Peyer's patch (tissue), 4 donors: Measurements from ENCODE around the gene DISC1. TPM values are rescaled to one million over a fixed set of nuclear protein-coding genes. Genes with fewer than 3 reads are reported as not detected.

Experiments used
- DNase-seq, 3 donors: peaks; one replicate each; pipeline ENCODE4 v3.0.0-alpha.2; 2017 to 2019
- H3K27ac ChIP-seq, 4 donors: fragments of 200-600 bp; sonication (generic); one replicate each; pipeline ENCODE4 v1.5.1; 2016 to 2019
- H3K27me3 ChIP-seq, 2 donors: fragments of 200-600 bp; sonication (generic); one replicate each; pipeline ENCODE4 v1.5.1; 2019
- H3K36me3 ChIP-seq, 3 donors: fragments of 200-600 bp; sonication (generic); one replicate each; pipeline ENCODE4 v1.5.1; 2016 to 2019
- H3K4me1 ChIP-seq, 4 donors: fragments of 200-600 bp; sonication (generic); one replicate each; pipeline ENCODE4 v1.5.1; 2016 to 2019
- H3K4me3 ChIP-seq, 4 donors: fragments of 200-600 bp; sonication (generic); 1 replicate in 3 of 4; 2 replicates in 1 of 4; pipeline ENCODE4 v1.5.1; 2016 to 2019; ENCODE audit warnings: mild to moderate bottlenecking in 1 of 4
- H3K9me3 ChIP-seq, 4 donors: fragments of 200-600 bp; sonication (generic); one replicate each; pipeline ENCODE4 v1.5.1; 2016 to 2019; ENCODE audit warnings: mild to moderate bottlenecking in 1 of 4
- CTCF ChIP-seq, 6 experiments: fragments of 450-650 bp in 4 of 6; fragments of 200-600 bp in 2 of 6; sonication (generic) in 1 of 6; IDR thresholded peaks; one replicate each; pipeline ENCODE4 v1.5.1; 2017 to 2019; ENCODE audit warnings: antibody characterized with exemption in 6 of 6, mild to moderate bottlenecking in 3 of 6, moderate library complexity in 1 of 6
- POLR2A ChIP-seq, 2 donors: fragments of 450-650 bp; IDR thresholded peaks; one replicate each; pipeline ENCODE4 v1.5.1; 2017; ENCODE audit warnings: antibody characterized with exemption in 2 of 2, mild to moderate bottlenecking in 2 of 2, moderate library complexity in 2 of 2
- total RNA-seq, 4 donors: library from RNA; depleted of rRNA; stranded (reverse); fragments of >200 nt; gene quantifications; one replicate each; pipeline ENCODE4 v1.1.0, GENCODE V29; 2016

DISC1 gene
- total RNA-seq, 4 donors from 2014 or later: 2.3 to 39.6 (median 5.6) TPM

GRCh38 chr1:231670755-231671154 lies 44.2 kb downstream of the DISC1 start:
- Histone ChIP-seq H3K36me3 (no peaks in the 10 kb centered on the region), H3K9me3 (no peaks in the 10 kb centered on the region), H3K27me3 (no peaks in the 10 kb centered on the region), H3K27ac (no peak overlapping the region), H3K4me1 (no peaks in the 10 kb centered on the region), H3K4me3 (no peak overlapping the region)
- no peak for DNase-seq
- TF ChIP-seq CTCF (IDR thresholded peaks at IDR 0.05) (no peak), POLR2A (IDR thresholded peaks at IDR 0.05) (no peak)

- no peaks in the 10 kb centered on the region for H3K36me3 ChIP-seq
- no peak overlapping the region for H3K27ac ChIP-seq
- no peak for TF ChIP-seq CTCF (IDR thresholded peaks at IDR 0.05)
- TF ChIP-seq POLR2A (IDR thresholded peaks at IDR 0.05): no peak
- H3K9me3 ChIP-seq: no peaks in the 10 kb centered on the region
- DNase-seq: no peak
- H3K27me3 ChIP-seq: no peaks in the 10 kb centered on the region
- H3K4me3 ChIP-seq: no peak overlapping the region
- no peaks in the 10 kb centered on the region for H3K4me1 ChIP-seq
Observed at GRCh38 chr1:231674575-231674974, 48.0 kb downstream of the DISC1 start.

GRCh38 chr1:231676487-231676886 lies 49.9 kb downstream of the DISC1 start:
- no peaks in the 10 kb centered on the region for H3K4me1 ChIP-seq
- H3K36me3 ChIP-seq: no peaks in the 10 kb centered on the region
- no peak for TF ChIP-seq POLR2A (IDR thresholded peaks at IDR 0.05)
- no peak for TF ChIP-seq CTCF (IDR thresholded peaks at IDR 0.05)
- no peak overlapping the region for H3K27ac ChIP-seq
- DNase-seq: no peak
- H3K4me3 ChIP-seq: no peak overlapping the region
- no peaks in the 10 kb centered on the region for H3K9me3 ChIP-seq
- no peaks in the 10 kb centered on the region for H3K27me3 ChIP-seq

- Histone ChIP-seq H3K27ac (no peak overlapping the region), H3K4me1 (no peaks in the 10 kb centered on the region), H3K27me3 (no peaks in the 10 kb centered on the region), H3K36me3 (no peaks in the 10 kb centered on the region), H3K4me3 (no peak overlapping the region), H3K9me3 (no peaks in the 10 kb centered on the region)
- TF ChIP-seq CTCF (IDR thresholded peaks at IDR 0.05): no peak
- no peak for TF ChIP-seq POLR2A (IDR thresholded peaks at IDR 0.05)
- no peak for DNase-seq
Observed at GRCh38 chr1:231677442-231677841, 50.9 kb downstream of the DISC1 start.

- TF ChIP-seq POLR2A (IDR thresholded peaks at IDR 0.05): no peak
- TF ChIP-seq CTCF (IDR thresholded peaks at IDR 0.05): no peak
- H3K4me3 ChIP-seq: no peak overlapping the region
- DNase-seq: no peak
Observed at GRCh38 chr1:231678011-231678432, 51.4 kb downstream of the DISC1 start.

GRCh38 chr1:231679109-231679508 lies 52.5 kb downstream of the DISC1 start:
- TF ChIP-seq CTCF (IDR thresholded peaks at IDR 0.05): no peak
- TF ChIP-seq POLR2A (IDR thresholded peaks at IDR 0.05): no peak
- no peaks in the 10 kb centered on the region for H3K27me3 ChIP-seq
- H3K4me3 ChIP-seq: no peak overlapping the region
- no peak overlapping the region for H3K27ac ChIP-seq
- no peaks in the 10 kb centered on the region for H3K9me3 ChIP-seq
- H3K36me3 ChIP-seq: no peaks in the 10 kb centered on the region
- no peaks in the 10 kb centered on the region for H3K4me1 ChIP-seq
- DNase-seq: no peak

More at GRCh38 chr1:231678011-231678432, 51.4 kb downstream of the DISC1 start:
- Histone ChIP-seq H3K27ac (no peak overlapping the region), H3K4me1 (no peaks in the 10 kb centered on the region), H3K9me3 (no peaks in the 10 kb centered on the region), H3K36me3 (no peaks in the 10 kb centered on the region), H3K27me3 (no peaks in the 10 kb centered on the region)
